Fibroblast of villous mesenchyme (primary cell): ENCODE data around the gene PRRC2A. TPM values are rescaled to one million over a fixed set of nuclear protein-coding genes. Genes with fewer than 3 reads are reported as not detected.
A peak's percentile ranks its signal among the peaks of the same experiment; 100 is the strongest.

Experiments used
- DNase-seq: peaks from one replicate; pipeline ENCODE4 v3.0.0-alpha.2; 2010; ENCODE audit warnings: low read depth
- H3K4me3 ChIP-seq: 2 replicates; pipeline ENCODE4 v1.5.1; 2011; ENCODE audit warnings: low read depth, mild to moderate bottlenecking, low read length
- CTCF ChIP-seq: IDR thresholded peaks from 2 replicates; pipeline ENCODE4 v1.5.1; 2012; ENCODE audit warnings: low read depth, mild to moderate bottlenecking, low read length; ENCODE audit not compliant: insufficient read depth
- total RNA-seq: library from RNA; depleted of rRNA; stranded (reverse); fragments of >200 nt; gene quantifications from 2 replicates; pipeline ENCODE4 v1.2.3, GENCODE V29; 2012

Gene PRRC2A
- total RNA-seq, 1 donor = 84.2 TPM

- no peak overlapping the region for H3K4me3 ChIP-seq
- DNase-seq = no peak
- TF ChIP-seq CTCF = no peak
Measured at GRCh38 chr6:31654574-31655348, 34.2 kb downstream of the PRRC2A start.

GRCh38 chr6:31655349-31656237 lies 35.1 kb downstream of the PRRC2A start, which contains the start of gene APOM:
TSS of gene APOM (plus strand) at chr6:31655894. CDS start at chr6:31655967, 73 bp downstream.
- TF ChIP-seq CTCF = no peak
- DNase-seq = no peak
- no peak within 1 kb of the TSS for H3K4me3 ChIP-seq

GRCh38 chr6:31657406-31658157 lies 37.1 kb downstream of the PRRC2A start:
- no peak overlapping the region for H3K4me3 ChIP-seq
- no peak for DNase-seq
- TF ChIP-seq CTCF = no peak

- H3K4me3 ChIP-seq = no peak overlapping the region
- DNase-seq = no peak
- TF ChIP-seq CTCF = no peak
Measured at GRCh38 chr6:31658158-31658688, 37.7 kb downstream of the PRRC2A start.

GRCh38 chr6:31658983-31659648 lies 38.6 kb downstream of the PRRC2A start:
- peak overlapping the region; percentile 65 for H3K4me3 ChIP-seq

More at GRCh38 chr6:31658983-31659648, 38.6 kb downstream of the PRRC2A start:
- no peak for DNase-seq
- TF ChIP-seq CTCF = no peak
